Effector memory CD8-positive, alpha-beta T cell (primary cell): ENCODE data around the gene POMGNT1.
"Not testable (repeated sequence)": the region's sequence is repeated elsewhere in the genome, so short reads cannot be mapped to it uniquely, and the experiment has no call there.

Experiments used
- ATAC-seq: fragments of 150-1000 bp; cut with Tn5 transposase; replicated peaks from 2 replicates; pipeline ENCODE4 v1.10.0; 2021; ENCODE audit warnings: mild to moderate bottlenecking, moderate library complexity
- DNase-seq, 3 experiments: peaks; one replicate each; pipeline ENCODE4 v3.0.0; 2021
- H3K27ac Mint-ChIP-seq, 2 donors: one replicate each; pipeline ENCODE4 v1.8.0; 2022; ENCODE audit warnings: mild to moderate bottlenecking in 2 of 2, mixed read lengths in 2 of 2, moderate library complexity in 2 of 2
- H3K27me3 Mint-ChIP-seq, 2 donors: one replicate each; pipeline ENCODE4 v1.8.0; 2022; ENCODE audit warnings: mixed read lengths in 2 of 2
- H3K36me3 Mint-ChIP-seq: one replicate; pipeline ENCODE4 v1.8.0; 2022; ENCODE audit warnings: mild to moderate bottlenecking, moderate library complexity, mixed read lengths; ENCODE audit not compliant: insufficient read depth
- H3K4me1 Mint-ChIP-seq, 2 donors: one replicate each; pipeline ENCODE4 v1.8.0; 2022; ENCODE audit warnings: low read depth in 2 of 2, mixed read lengths in 2 of 2
- H3K4me3 Mint-ChIP-seq, 2 donors: one replicate each; pipeline ENCODE4 v1.8.0; 2022; ENCODE audit warnings: mild to moderate bottlenecking in 2 of 2, mixed read lengths in 2 of 2, moderate library complexity in 2 of 2
- H3K9me3 Mint-ChIP-seq, 2 donors: one replicate each; pipeline ENCODE4 v1.8.0; 2022; ENCODE audit warnings: mixed read lengths in 2 of 2
- total RNA-seq, 9 experiments: gene quantifications; one replicate each; lab custom pipeline; 2026; lab: John Stamatoyannopoulos, UW

Gene POMGNT1
- total RNA-seq, result 28.9 to 90.6 (median 54.7) reads per million in 9 experiments

DNA sequence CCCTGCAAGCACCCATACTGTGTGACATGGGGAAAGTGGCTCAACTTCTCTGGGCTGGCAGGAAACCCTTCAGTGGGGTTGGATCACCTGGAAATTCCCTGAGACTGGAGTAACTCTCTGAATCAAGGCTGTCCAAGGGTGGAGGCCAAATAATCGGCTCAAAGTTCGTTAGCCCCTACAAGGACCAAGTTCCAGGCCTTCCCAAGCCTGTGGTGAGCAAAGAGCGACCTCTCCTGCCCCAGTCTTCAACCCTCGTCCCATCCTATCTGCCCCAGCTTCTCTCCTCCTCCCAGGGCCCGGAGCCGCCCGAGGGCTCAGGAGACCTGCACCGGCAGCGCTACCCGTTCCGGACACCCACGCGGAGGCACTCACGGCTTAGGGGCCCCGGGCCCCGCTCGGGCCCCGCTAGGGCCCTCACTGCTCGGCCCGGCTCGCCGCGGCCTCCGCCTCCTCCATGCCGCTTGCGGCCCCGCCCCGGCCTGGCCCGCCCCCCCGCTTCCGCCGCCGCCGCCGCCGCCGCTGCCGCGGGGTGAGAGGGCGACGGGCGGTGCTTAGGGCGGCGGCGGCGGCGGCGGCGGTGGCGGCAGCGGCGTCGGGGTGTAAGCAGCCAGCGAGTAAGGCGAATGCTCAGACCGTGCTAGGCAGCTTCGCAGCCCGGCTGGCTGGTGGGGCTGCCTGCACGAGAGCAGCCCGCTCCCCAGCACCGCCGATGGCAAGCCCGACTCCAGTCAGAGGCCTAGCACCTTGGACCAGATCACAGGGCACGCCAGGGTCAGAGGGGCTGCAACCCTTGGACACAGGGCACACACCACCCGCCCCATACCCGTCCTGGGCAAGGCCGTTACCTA is at the start of gene POMGNT1:
POMGNT1 (minus strand) TSS at position 471 of the 848 bp plus-strand sequence. CDS start 613 bp downstream, outside the sequence.
- no peaks in the 10 kb centered on the region for H3K9me3 Mint-ChIP-seq
- ATAC-seq (peak; percentile 92), DNase-seq (peak; percentile 66 to 79 (median 76))
- peaks cover 12 to 18% of the 10 kb centered on the region in 2 donors for H3K4me1 Mint-ChIP-seq
- H3K4me3 Mint-ChIP-seq, result peak within 1 kb of the TSS; percentile 78
- peak within 1 kb of the TSS; percentile 35 to 89 for H3K27ac Mint-ChIP-seq
- H3K27me3 Mint-ChIP-seq, result peaks cover 0 to 7% of the 10 kb centered on the region in 2 donors
- peaks cover 5% of the 10 kb centered on the region for H3K36me3 Mint-ChIP-seq

DNA sequence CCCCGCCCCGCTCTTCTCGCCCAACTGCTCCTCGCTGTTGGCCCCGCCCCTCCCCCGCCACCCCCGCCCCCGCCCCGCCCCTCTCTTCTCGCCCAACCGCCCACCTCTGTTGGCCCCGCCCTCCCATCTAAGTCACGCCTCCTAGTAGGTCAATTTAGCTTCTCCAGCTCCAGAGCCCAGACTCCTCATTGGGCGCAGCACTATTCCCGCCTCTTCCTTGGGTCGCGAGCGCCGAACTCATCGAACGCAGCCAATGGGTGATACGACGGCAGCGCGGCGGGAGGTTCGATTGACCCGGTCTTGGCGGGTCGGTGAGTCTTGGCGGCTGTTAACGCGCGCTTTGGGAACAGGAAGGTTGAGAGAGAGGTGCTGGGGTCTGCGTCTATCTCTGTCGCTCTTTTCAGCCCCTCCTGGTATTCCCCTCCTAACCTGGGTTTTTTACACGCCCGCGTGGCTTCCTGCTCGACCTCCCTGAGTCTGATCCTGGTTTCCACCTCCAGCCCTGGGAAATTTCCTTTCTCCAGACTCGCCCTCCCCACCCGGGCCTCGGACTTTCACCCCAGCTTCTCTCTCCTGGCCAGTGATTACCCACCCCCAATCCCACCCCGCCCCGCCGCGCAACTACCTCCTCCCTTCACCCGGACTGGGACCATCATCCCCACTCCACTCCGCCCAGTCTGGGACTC is 49.3 kb upstream of the POMGNT1 start, which contains the start of gene RAD54L:
RAD54L (plus strand) TSS at position 328 of the 686 bp plus-strand sequence. CDS start 643 bp downstream, outside the sequence.
- Mint-ChIP-seq H3K27me3 (no peaks in the 10 kb centered on the region), H3K4me3 (peak within 1 kb of the TSS; percentile 79 to 95), H3K4me1 (peaks cover 15 to 17% of the 10 kb centered on the region in 2 donors), H3K9me3 (no peaks in the 10 kb centered on the region), H3K27ac (peak within 1 kb of the TSS; percentile 74 to 76), H3K36me3 (peaks cover 3% of the 10 kb centered on the region)
- ATAC-seq (peak; percentile 94), DNase-seq (peak; percentile 93 to 95 (median 95))

GRCh38 chr1:46246548-46247435 is 48.6 kb upstream of the POMGNT1 start:
- Mint-ChIP-seq H3K27me3 (no peaks in the 10 kb centered on the region), H3K4me3 (peak overlapping the region; percentile 79 to 95), H3K36me3 (peaks cover 3% of the 10 kb centered on the region), H3K9me3 (no peaks in the 10 kb centered on the region), H3K4me1 (peaks cover 15 to 17% of the 10 kb centered on the region in 2 donors), H3K27ac (peak overlapping the region; percentile 74 to 76)
- ATAC-seq (peak; percentile 23), DNase-seq (peak in 2 of 3 experiments; percentile 31 to 53)

DNA sequence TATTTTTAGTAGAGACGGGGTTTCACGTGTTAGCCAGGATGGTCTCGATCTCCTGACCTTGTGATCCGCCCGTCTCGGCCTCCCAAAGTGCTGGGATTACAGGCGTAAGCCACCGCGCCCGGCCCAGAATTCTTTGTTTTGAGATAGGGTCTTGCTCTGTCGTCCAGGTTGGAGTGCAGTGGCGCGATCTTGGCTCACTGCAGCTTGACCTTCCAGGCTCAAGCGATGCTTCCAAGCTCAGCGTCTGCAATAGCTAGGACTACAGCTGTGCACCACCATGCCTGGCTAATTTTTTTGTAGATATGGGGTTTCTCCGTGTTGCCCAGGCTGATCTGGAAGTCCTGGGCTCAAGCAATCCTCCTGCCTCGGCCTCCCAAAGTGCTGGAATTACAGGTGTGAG is 47.9 kb upstream of the POMGNT1 start:
- H3K27me3 Mint-ChIP-seq, H3K9me3 Mint-ChIP-seq, ATAC-seq, H3K36me3 Mint-ChIP-seq, DNase-seq: not testable (repeated sequence)
- peaks cover 15 to 17% of the 10 kb centered on the region in 2 donors for H3K4me1 Mint-ChIP-seq
- peak overlapping the region in 1 of 2 donors; percentile 95 for H3K4me3 Mint-ChIP-seq
- peak overlapping the region in 1 of 2 donors; percentile 76 for H3K27ac Mint-ChIP-seq

DNA sequence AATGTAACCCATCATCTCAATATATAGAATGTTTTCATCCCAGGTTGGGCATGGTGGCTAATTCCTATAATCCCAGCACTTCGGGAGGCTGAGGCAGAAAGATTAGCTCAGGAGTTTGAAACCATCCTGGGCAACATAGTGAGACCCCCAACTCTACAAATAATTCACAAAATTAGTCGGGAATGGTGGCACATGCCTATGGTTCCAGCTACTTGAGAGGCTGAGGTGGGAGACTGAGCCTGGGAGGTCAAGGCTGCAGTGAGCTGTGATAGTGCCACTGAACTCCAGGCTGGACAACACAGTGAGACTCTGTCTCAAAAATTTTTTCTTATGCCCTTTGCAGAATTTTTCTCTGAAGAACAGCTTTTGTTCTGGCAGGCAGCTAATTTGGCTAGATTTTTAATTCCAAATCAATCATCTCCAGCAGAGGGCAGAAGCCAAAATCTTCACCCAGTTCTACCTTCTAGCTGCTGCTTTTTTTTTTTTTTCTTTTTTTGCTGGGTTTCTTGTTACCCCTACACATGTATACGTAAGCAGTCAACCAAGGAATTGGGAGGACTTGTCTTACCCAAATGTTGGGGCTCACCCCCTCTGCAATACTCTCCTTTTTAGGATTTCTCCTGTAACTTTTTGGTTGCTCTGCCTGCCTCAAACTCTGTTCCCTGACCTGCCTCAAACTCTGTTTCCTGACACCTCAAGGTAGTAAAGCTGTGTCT is 46.6 kb upstream of the POMGNT1 start:
- Mint-ChIP-seq H3K27me3 (no peaks in the 10 kb centered on the region), H3K36me3 (peaks cover 3% of the 10 kb centered on the region), H3K4me3 (no peak overlapping the region), H3K27ac (no peak overlapping the region), H3K9me3 (no peaks in the 10 kb centered on the region), H3K4me1 (peaks cover 15 to 17% of the 10 kb centered on the region in 2 donors)
- no peak for ATAC-seq
- peak in 2 of 3 experiments; percentile 11 to 15 for DNase-seq

GRCh38 chr1:46243831-46244230 is 45.6 kb upstream of the POMGNT1 start:
- not testable (repeated sequence) for H3K27ac Mint-ChIP-seq, ATAC-seq, DNase-seq, H3K27me3 Mint-ChIP-seq, H3K36me3 Mint-ChIP-seq, H3K4me3 Mint-ChIP-seq, H3K9me3 Mint-ChIP-seq
- peaks cover 15 to 17% of the 10 kb centered on the region in 2 donors for H3K4me1 Mint-ChIP-seq

- Mint-ChIP-seq H3K4me3 (no peak overlapping the region), H3K27me3 (no peaks in the 10 kb centered on the region), H3K4me1 (peaks cover 10 to 12% of the 10 kb centered on the region in 2 donors), H3K27ac (no peak overlapping the region), H3K36me3 (peaks cover 3% of the 10 kb centered on the region), H3K9me3 (no peaks in the 10 kb centered on the region)
- DNase-seq (no peak), ATAC-seq (no peak)
Measured at GRCh38 chr1:46242918-46243317, 44.7 kb upstream of the POMGNT1 start.

DNA sequence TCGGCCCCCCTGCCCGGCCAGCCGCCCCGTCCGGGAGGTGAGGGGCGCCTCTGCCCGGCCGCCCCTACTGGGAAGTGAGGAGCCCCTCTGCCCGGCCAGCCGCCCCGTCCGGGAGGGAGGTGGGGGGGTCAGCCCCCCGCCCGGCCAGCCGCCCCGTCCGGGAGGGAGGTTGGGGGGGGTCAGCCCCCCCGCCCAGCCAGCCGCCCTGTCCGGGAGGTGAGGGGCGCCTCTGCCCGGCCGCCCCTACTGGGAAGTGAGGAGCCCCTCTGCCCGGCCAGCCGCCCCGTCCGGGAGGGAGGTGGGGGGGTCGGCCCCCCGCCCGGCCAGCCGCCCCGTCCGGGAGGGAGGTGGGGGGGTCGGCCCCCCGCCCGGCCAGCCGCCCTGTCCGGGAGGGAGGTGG is 43.5 kb upstream of the POMGNT1 start:
- not testable (repeated sequence) for ATAC-seq, H3K4me3 Mint-ChIP-seq, H3K36me3 Mint-ChIP-seq, DNase-seq, H3K27me3 Mint-ChIP-seq, H3K27ac Mint-ChIP-seq, H3K4me1 Mint-ChIP-seq, H3K9me3 Mint-ChIP-seq

DNA sequence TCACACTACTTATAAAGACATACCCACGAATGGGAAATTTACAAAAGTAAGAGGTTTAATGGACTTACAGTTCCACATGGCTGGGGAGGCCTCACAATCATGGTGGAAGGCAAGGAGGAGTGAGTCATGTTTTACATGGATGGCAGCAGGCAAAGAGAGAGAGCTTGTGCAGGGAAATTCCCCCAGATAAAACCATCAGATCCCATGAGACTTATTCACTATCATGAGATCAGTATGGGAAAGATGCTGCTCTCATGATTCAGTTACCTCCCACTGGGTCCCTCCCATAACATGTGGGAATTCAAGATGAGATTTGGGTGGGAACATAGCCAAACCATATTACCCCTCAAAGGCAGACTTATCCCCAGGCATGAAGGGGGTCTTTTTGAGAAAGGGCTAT is 40.6 kb upstream of the POMGNT1 start:
- not testable (repeated sequence) for H3K9me3 Mint-ChIP-seq, H3K27ac Mint-ChIP-seq, H3K27me3 Mint-ChIP-seq, H3K4me3 Mint-ChIP-seq, H3K36me3 Mint-ChIP-seq, DNase-seq, ATAC-seq, H3K4me1 Mint-ChIP-seq

DNA sequence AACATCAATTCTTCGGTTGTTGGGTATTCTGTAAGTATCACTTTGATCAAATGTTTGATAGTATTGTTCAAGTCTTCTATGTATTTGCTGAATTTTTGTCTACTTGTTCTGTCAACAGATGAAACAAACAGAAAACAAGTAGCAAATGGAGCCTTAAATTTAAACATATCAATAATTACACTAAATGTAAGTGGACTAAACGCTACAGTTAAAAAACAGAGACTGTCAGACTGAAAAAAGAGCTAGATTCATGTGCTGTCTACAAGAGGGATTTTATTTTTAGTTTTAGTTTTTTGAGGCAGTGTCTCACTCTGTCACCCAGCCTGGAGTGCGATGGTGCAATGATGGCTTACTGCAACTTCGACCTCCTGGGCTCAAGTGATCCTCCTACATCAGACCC is 38.6 kb upstream of the POMGNT1 start:
- Mint-ChIP-seq H3K9me3 (no peaks in the 10 kb centered on the region), H3K27me3 (no peaks in the 10 kb centered on the region), H3K36me3 (no peaks in the 10 kb centered on the region), H3K4me3 (no peak overlapping the region), H3K27ac (no peak overlapping the region), H3K4me1 (peaks cover 0 to 2% of the 10 kb centered on the region in 2 donors)
- no peak for DNase-seq
- ATAC-seq, result no peak

- not testable (repeated sequence) for H3K4me1 Mint-ChIP-seq, H3K36me3 Mint-ChIP-seq, H3K27me3 Mint-ChIP-seq, DNase-seq, H3K9me3 Mint-ChIP-seq, H3K27ac Mint-ChIP-seq, ATAC-seq, H3K4me3 Mint-ChIP-seq
Measured at GRCh38 chr1:46231231-46231630, 33.0 kb upstream of the POMGNT1 start.

DNA sequence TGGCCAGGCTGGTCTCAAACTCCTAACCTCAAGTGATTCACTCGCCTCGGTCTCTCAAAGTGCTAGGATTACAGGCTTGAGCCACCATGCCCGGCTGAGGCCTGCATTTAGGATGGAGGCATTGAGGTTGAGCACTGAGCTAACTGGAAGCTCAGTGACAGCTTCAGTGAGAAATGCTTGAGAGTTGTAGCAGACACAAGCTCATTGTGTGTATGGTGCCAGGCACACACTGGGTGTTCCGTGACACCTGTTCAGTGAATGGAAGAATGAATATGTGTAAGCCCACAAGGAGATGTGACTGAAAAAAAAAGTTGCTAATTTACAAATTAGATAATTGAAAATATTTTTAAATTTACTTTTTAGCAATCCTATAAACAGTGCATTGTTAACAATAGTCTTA is 26.7 kb upstream of the POMGNT1 start:
- Mint-ChIP-seq H3K27ac (no peak overlapping the region), H3K9me3 (no peaks in the 10 kb centered on the region), H3K27me3 (no peaks in the 10 kb centered on the region), H3K4me3 (no peak overlapping the region), H3K36me3 (peaks cover 8% of the 10 kb centered on the region), H3K4me1 (peaks cover 0 to 6% of the 10 kb centered on the region in 2 donors)
- ATAC-seq (no peak), DNase-seq (no peak)
